Stomach (tissue), 4 donors: ENCODE data around the gene KRTAP3-3.

ENCODE experiments used
- CTCF ChIP-seq, 7 experiments: fragments of 450-650 bp in 4 of 7; fragments of 200-600 bp in 3 of 7; sonication (generic) in 3 of 7; IDR thresholded peaks; one replicate each; pipeline ENCODE4 v1.5.1; 2016 to 2019; ENCODE audit warnings: antibody characterized with exemption in 7 of 7, control low read depth in 2 of 7, mild to moderate bottlenecking in 1 of 7
- POLR2A ChIP-seq, 4 donors: fragments of 450-650 bp; IDR thresholded peaks; one replicate each; pipeline ENCODE4 v1.6.1; 2016; ENCODE audit warnings: antibody characterized with exemption in 4 of 4, control low read depth in 2 of 4, mild to moderate bottlenecking in 1 of 4, moderate library complexity in 1 of 4
- POLR2AphosphoS5 ChIP-seq, 3 donors: sonication (generic); formaldehyde crosslinking; IDR thresholded peaks; one replicate each; pipeline ENCODE4 v1.6.1; 2016; ENCODE audit warnings: antibody characterized with exemption in 3 of 3

DNA sequence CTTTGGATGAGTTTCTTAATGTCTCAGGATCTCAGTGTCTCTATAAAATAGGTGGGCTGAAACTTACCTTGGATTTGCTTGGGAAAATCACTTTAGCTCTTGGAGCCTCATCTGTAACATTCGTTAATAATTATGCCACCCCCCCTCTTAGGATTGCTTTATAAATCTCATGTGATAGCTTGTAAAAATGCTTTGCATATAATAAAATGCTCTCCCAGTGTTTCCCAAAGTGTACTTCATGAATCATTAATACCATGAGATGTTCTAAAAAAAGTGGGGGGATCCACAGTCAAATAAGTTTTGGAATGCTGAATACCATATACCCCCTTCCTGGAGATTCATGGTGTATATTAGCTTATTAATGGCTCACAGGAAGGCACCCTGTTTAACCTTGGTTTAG, 32.4 kb downstream of the KRTAP3-3 start:
- TF ChIP-seq CTCF (IDR thresholded peaks at IDR 0.05) (no peak), POLR2AphosphoS5 (IDR thresholded peaks at IDR 0.05) (no peak), POLR2A (IDR thresholded peaks at IDR 0.05) (no peak)
